GM23248 (cell line): ENCODE measurements around the gene PROM1. TPM values are rescaled to one million over a fixed set of nuclear protein-coding genes. Genes with fewer than 3 reads are reported as not detected.

ENCODE experiments used
- DNase-seq: peaks from one replicate; pipeline ENCODE4 v3.0.0-alpha.2; 2015
- H2AFZ ChIP-seq: fragments of 200-600 bp; sonication (generic); 2 replicates; pipeline ENCODE4 v1.6.1; 2016; ENCODE audit warnings: antibody characterized with exemption
- H3F3A ChIP-seq: fragments of 200-600 bp; sonication (generic); 2 replicates; pipeline ENCODE4 v1.6.1; 2016; ENCODE audit warnings: mild to moderate bottlenecking, antibody characterized with exemption, mixed run types; ENCODE audit not compliant: insufficient read depth
- H3K27ac ChIP-seq: fragments of 200-600 bp; sonication (generic); 2 replicates; pipeline ENCODE4 v1.5.1; 2016; ENCODE audit warnings: mild to moderate bottlenecking
- H3K27me3 ChIP-seq: fragments of 200-600 bp; sonication (generic); replicated peaks from 2 replicates; pipeline ENCODE4 v1.6.1; 2016; ENCODE audit warnings: mild to moderate bottlenecking; ENCODE audit not compliant: insufficient read depth
- H3K36me3 ChIP-seq: fragments of 200-600 bp; sonication (generic); 2 replicates; pipeline ENCODE4 v1.6.1; 2016; ENCODE audit warnings: low read depth, mild to moderate bottlenecking
- H3K4me1 ChIP-seq: fragments of 200-600 bp; sonication (generic); 2 replicates; pipeline ENCODE4 v1.6.1; 2016; ENCODE audit warnings: mild to moderate bottlenecking; ENCODE audit not compliant: insufficient read depth
- H3K4me2 ChIP-seq: fragments of 200-600 bp; sonication (generic); one replicate; pipeline ENCODE4 v1.6.1; 2016; ENCODE audit warnings: mild to moderate bottlenecking; ENCODE audit not compliant: unreplicated experiment
- H3K4me3 ChIP-seq: fragments of 200-600 bp; sonication (generic); 2 replicates; pipeline ENCODE4 v1.5.1; 2016; ENCODE audit warnings: mild to moderate bottlenecking
- H3K79me2 ChIP-seq: fragments of 200-600 bp; sonication (generic); 2 replicates; pipeline ENCODE4 v1.6.1; 2016; ENCODE audit warnings: mild to moderate bottlenecking; ENCODE audit not compliant: insufficient read depth
- H3K9ac ChIP-seq: fragments of 200-600 bp; sonication (generic); 2 replicates; pipeline ENCODE4 v1.6.1; 2016; ENCODE audit warnings: mild to moderate bottlenecking
- H3K9me2 ChIP-seq: fragments of 200-600 bp; sonication (generic); 2 replicates; pipeline ENCODE4 v1.6.1; 2016; ENCODE audit warnings: mixed run types, mild to moderate bottlenecking, moderate library complexity; ENCODE audit not compliant: insufficient read depth
- H3K9me3 ChIP-seq: fragments of 200-600 bp; sonication (generic); one replicate; pipeline ENCODE4 v1.6.1; 2017; ENCODE audit warnings: low read depth
- H4K20me1 ChIP-seq: fragments of 200-600 bp; sonication (generic); 2 replicates; pipeline ENCODE4 v1.6.0; 2016; ENCODE audit not compliant: insufficient read depth
- EZH2 ChIP-seq: fragments of 200-600 bp; sonication (generic); IDR thresholded peaks from 2 replicates; pipeline ENCODE4 v1.6.1; 2018; ENCODE audit warnings: antibody characterized with exemption, mild to moderate bottlenecking; ENCODE audit not compliant: insufficient read depth, poor library complexity, severe bottlenecking
- EZH2phosphoT487 ChIP-seq: fragments of 200-600 bp; sonication (generic); IDR thresholded peaks from 2 replicates; pipeline ENCODE4 v1.6.1; 2018; ENCODE audit warnings: antibody characterized with exemption, moderate library complexity, mild to moderate bottlenecking, low read depth; ENCODE audit not compliant: insufficient read depth
- WGBS, 2 experiments: methylation state at CpG; one replicate each; pipeline ENCODE4 v1.1.6; 2015 to 2017; ENCODE audit warnings: low lambda C conversion rate in 2 of 2, low coverage in 1 of 2; ENCODE audit errors: missing lambda C conversion rate in 2 of 2; 5-methylcytosine and 5-hydroxymethylcytosine counted together
- in situ Hi-C: fragments of 300-500 bp; cut with MboI; formaldehyde crosslinking; loops from 2 replicates; pipeline ENCODE4 v1.15.0; 2020
- polyA plus RNA-seq: library from polyadenylated mRNA; unstranded; fragments of >200 nt; fragmentation: Nextera tagmentation; extraction: Ambion mirVana; gene quantifications from 2 replicates; pipeline ENCODE4 v1.2.1, GENCODE V29; 2016
- total RNA-seq: library from RNA; depleted of rRNA; stranded (reverse); fragments of >200 nt; shearing (Covaris generic); gene quantifications from 2 replicates; pipeline ENCODE4 v1.2.3, GENCODE V29; 2014

The PROM1 gene
- total and polyA plus RNA-seq, 2 experiments from 2014 or later, result not detected

DNA sequence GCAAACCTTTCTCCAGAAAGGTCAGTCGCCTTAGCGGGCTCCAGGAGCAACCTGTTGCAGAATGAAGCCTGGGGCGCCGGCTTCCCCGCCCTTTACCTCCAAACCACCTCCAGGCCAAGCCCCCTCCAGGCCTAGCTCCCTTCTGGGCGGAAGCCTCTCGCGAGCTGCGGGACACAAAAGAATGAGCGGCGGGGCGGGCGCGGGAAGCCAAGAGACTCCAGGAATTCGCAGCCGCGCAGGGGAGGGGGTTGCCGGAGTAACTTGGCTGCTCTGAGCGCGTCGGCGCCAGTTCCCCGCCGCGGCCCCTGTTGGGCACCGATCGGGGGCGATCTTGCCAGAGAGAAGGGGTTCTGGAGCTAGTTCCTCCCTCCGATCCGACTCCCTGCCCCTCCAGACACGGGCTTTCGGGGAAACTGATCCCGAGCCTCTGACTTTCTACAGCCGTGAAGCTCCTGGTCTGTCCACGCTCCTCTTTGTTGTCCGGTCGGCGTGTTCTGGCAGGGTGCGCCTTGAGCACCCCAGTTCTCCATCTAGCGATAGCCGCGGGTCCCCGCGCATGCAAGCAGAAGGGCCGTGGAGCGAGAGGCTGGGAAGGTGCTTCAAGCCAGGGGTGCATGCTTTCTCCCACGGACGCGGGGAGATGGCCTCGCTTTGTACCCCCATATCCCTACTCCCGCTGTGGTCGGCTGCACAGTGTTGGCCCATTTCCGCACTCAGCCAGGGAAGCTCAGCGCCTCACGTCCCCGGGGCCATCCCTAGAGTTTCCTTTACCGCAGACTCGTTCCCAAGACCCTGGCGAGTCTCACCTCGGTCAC lies 1.2 kb downstream of the PROM1 start:
- Histone ChIP-seq H3K27me3 (peaks cover 80% of the 10 kb centered on the region), H3K79me2 (no peaks in the 10 kb centered on the region), H3K4me1 (no peaks in the 10 kb centered on the region), H3K36me3 (no peaks in the 10 kb centered on the region), H4K20me1 (no peaks in the 10 kb centered on the region), H3K27ac (no peak overlapping the region), H3K9me2 (no peaks in the 10 kb centered on the region), H3K9me3 (no peaks in the 10 kb centered on the region), H2AFZ (0 out of 2 replicates have a peak overlapping the region, but pooled peaks have one; percentile 38), H3K4me3 (0 out of 2 replicates have a peak overlapping the region, but pooled peaks have one; percentile 40), H3F3A (no peaks in the 10 kb centered on the region), H3K4me2 (no peak overlapping the region), H3K9ac (no peak overlapping the region)
- WGBS, 2 experiments, result 3% methylated on average over 52 to 60 of the region's 60 CpGs
- DNase-seq, result peak; percentile 25
- in situ Hi-C loops, result no loop called here
- TF ChIP-seq EZH2, result peak; percentile 83
- 0 out of 2 replicates have a peak, but pooled peaks have one; percentile 32 for TF ChIP-seq EZH2phosphoT487

DNA sequence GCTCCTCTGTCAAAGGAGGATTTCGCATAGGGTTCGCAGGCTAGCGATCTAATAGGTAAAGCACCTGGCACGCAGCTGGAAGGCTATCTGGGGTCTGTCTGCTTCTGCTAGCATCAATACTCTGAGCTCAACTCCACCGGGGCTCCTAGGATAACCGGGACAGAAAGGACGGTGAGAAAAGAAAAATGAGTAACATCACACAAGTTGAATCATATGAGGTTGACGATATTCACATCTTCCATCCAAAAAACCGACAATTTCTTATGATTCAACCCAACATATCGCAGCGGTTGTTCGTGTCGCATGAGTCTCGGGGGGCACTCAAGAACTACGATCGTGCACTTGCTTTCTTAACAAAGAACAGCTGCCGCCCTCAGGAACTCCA lies 1.8 kb downstream of the PROM1 start:
- Histone ChIP-seq H3K36me3 (no peaks in the 10 kb centered on the region), H3K4me1 (no peaks in the 10 kb centered on the region), H3K4me2 (no peak overlapping the region), H3K27ac (no peak overlapping the region), H2AFZ (0 out of 2 replicates have a peak overlapping the region, but pooled peaks have one; percentile 38), H4K20me1 (no peaks in the 10 kb centered on the region), H3K9me2 (no peaks in the 10 kb centered on the region), H3K9me3 (no peaks in the 10 kb centered on the region), H3F3A (no peaks in the 10 kb centered on the region), H3K79me2 (no peaks in the 10 kb centered on the region), H3K27me3 (peaks cover 76% of the 10 kb centered on the region), H3K4me3 (no peak overlapping the region), H3K9ac (no peak overlapping the region)
- in situ Hi-C loops, result no loop called here
- WGBS, 2 experiments, result 9 to 13% methylated on average over 17 of the region's 17 CpGs
- TF ChIP-seq EZH2phosphoT487, result no peak
- no peak for TF ChIP-seq EZH2
- DNase-seq, result peak; percentile 8

GRCh38 chr4:16079046-16079445 lies 4.8 kb downstream of the PROM1 start:
- Histone ChIP-seq H3K36me3 (no peaks in the 10 kb centered on the region), H2AFZ (no peak overlapping the region), H3K9me2 (no peaks in the 10 kb centered on the region), H3K79me2 (no peaks in the 10 kb centered on the region), H3K4me1 (no peaks in the 10 kb centered on the region), H3K4me3 (no peak overlapping the region), H3K9me3 (no peaks in the 10 kb centered on the region), H3K27me3 (peaks cover 75% of the 10 kb centered on the region), H3K9ac (no peak overlapping the region), H3K27ac (no peak overlapping the region), H3F3A (no peaks in the 10 kb centered on the region), H4K20me1 (no peaks in the 10 kb centered on the region), H3K4me2 (no peak overlapping the region)
- no peak for TF ChIP-seq EZH2phosphoT487
- no peak for TF ChIP-seq EZH2
- in situ Hi-C loops, result no loop called here
- no peak for DNase-seq
- 29 to 41% methylated on average over 1 of the region's 1 CpG for WGBS, 2 experiments

DNA sequence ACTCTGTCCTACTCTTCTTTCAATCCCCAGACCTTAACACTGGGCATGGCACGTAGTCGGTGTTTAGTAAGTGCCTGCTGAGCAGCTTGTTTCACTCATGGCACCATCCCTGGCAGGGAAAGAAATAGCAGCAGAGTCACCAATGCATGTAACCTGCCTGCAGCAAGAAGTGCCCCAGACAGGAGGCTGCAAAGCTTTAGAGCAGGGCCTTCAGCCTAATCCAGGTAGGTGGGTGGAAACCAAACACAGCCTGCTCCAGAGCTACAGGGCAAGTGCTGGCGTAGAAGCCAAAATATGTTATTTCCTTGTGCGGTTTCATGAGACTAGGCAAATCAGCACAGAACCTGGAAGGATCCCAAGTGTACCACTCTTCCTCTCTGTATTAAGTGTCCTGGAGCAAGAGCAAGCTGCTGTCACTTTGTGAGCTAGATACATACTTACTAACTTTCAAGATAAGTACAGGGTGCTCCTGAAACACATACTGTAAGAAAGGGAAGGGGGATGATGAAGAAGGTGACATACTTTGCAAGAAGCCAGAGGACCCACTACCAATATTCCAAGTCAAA lies 5.5 kb downstream of the PROM1 start:
- Histone ChIP-seq H3K27ac (no peak overlapping the region), H3K4me2 (no peak overlapping the region), H3K36me3 (no peaks in the 10 kb centered on the region), H3K27me3 (peaks cover 67% of the 10 kb centered on the region), H3K4me1 (no peaks in the 10 kb centered on the region), H2AFZ (no peak overlapping the region), H3K79me2 (no peaks in the 10 kb centered on the region), H3K9me3 (no peaks in the 10 kb centered on the region), H3K4me3 (no peak overlapping the region), H3K9me2 (no peaks in the 10 kb centered on the region), H4K20me1 (no peaks in the 10 kb centered on the region), H3F3A (no peaks in the 10 kb centered on the region), H3K9ac (no peak overlapping the region)
- 77 to 88% methylated on average over 4 of the region's 4 CpGs for WGBS, 2 experiments
- in situ Hi-C loops, result no loop called here
- no peak for DNase-seq
- no peak for TF ChIP-seq EZH2phosphoT487
- TF ChIP-seq EZH2, result no peak
